GM13977 (cell line): ENCODE results near the gene IRF2BP1.

Experiments
- DNase-seq: peaks from one replicate; pipeline ENCODE4 v3.0.0; 2012; ENCODE audit warnings: low spot score
- CTCF ChIP-seq: IDR thresholded peaks from 2 replicates; pipeline ENCODE4 v1.5.1; 2012; ENCODE audit warnings: mild to moderate bottlenecking, control low read depth; ENCODE audit not compliant: insufficient read depth; ENCODE audit errors: extremely low read depth, missing control alignments
- in situ Hi-C: fragments of 300-500 bp; cut with MboI; formaldehyde crosslinking; loops from one replicate; pipeline ENCODE4 v1.12.0; 2022; ENCODE audit warnings: low sequenced_read_pairs, low pct_unique_long_range_greater_than_20kb, mixed read lengths, inconsistent platforms; ENCODE audit not compliant: unreplicated experiment

The IRF2BP1 gene

GRCh38 chr19:45865269-45865948, 20.5 kb downstream of the IRF2BP1 start:
- in situ Hi-C loops = no loop called here
- no peak for TF ChIP-seq CTCF
- DNase-seq = no peak

- no peak for TF ChIP-seq CTCF
- DNase-seq = no peak
- in situ Hi-C loops = no loop called here
Observed at GRCh38 chr19:45864629-45865082, 21.3 kb downstream of the IRF2BP1 start.

GRCh38 chr19:45863840-45864628, 21.9 kb downstream of the IRF2BP1 start, which contains the start of gene FOXA3:
Gene FOXA3 (plus strand): TSS chr19:45864326. CDS start chr19:45864457, 131 bp downstream.
- TF ChIP-seq CTCF = peak; percentile 83
- in situ Hi-C loops = no loop called here
- peak; percentile 93 for DNase-seq

GRCh38 chr19:45863335-45863839, 22.6 kb downstream of the IRF2BP1 start:
- no peak for DNase-seq
- in situ Hi-C loops = no loop called here

GRCh38 chr19:45862564-45863334, 23.2 kb downstream of the IRF2BP1 start, which contains the start of gene SYMPK:
Gene SYMPK (minus strand): TSS chr19:45863147. CDS start chr19:45854495, 8,652 bp downstream.
- DNase-seq = peak; percentile 100
- in situ Hi-C loops = no loop called here
- TF ChIP-seq CTCF = no peak

More at GRCh38 chr19:45863335-45863839, 22.6 kb downstream of the IRF2BP1 start:
- no peak for TF ChIP-seq CTCF

- in situ Hi-C loops = no loop called here
- no peak for TF ChIP-seq CTCF
Observed at GRCh38 chr19:45862271-45862563, 23.7 kb downstream of the IRF2BP1 start.

More at GRCh38 chr19:45862271-45862563, 23.7 kb downstream of the IRF2BP1 start:
- no peak for DNase-seq
